Fibroblast of the aortic adventitia (primary cell): ENCODE results near the gene ICE1. TPM values are rescaled to one million over a fixed set of nuclear protein-coding genes. Genes with fewer than 3 reads are reported as not detected.

Experiments
- DNase-seq: peaks from one replicate; pipeline ENCODE4 v3.0.0-alpha.2; 2010; ENCODE audit warnings: low read depth
- H3K4me3 ChIP-seq: 2 replicates; pipeline ENCODE4 v1.5.1; 2011; ENCODE audit warnings: low read depth, mild to moderate bottlenecking, control low read depth, low read length, moderate library complexity
- CTCF ChIP-seq: IDR thresholded peaks from 2 replicates; pipeline ENCODE4 v1.5.1; 2011; ENCODE audit warnings: mild to moderate bottlenecking, low read length, control low read depth, inconsistent platforms; ENCODE audit not compliant: insufficient read depth
- total RNA-seq: library from RNA; depleted of rRNA; stranded (reverse); fragments of >200 nt; gene quantifications from 2 replicates; pipeline ENCODE4 v1.2.3, GENCODE V29; 2012; ENCODE audit warnings: low replicate concordance

ICE1 gene
- total RNA-seq, 1 donor = 34.6 TPM

DNA sequence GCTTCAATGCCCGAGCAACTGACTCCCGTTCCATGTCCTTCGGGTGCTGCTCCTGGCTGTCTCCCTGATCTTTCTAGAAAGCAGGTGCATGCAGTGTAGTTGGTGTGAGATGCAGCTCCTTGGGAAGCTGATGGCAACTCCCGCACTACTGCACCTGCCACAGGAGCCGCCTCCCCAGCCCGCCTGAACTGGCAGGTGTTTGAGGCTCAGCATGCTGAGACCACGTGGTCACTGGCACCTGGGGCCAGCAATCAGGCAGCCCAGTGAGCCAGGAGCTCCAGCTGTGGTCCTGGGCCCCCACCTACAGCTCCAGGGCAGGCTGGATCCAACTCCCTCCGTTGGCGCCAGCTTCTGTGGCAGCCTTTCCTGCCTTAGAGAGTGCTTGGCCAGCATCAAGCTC, 111.5 kb downstream of the ICE1 start:
- TF ChIP-seq CTCF = no peak
- H3K4me3 ChIP-seq = no peak overlapping the region
- DNase-seq = no peak

DNA sequence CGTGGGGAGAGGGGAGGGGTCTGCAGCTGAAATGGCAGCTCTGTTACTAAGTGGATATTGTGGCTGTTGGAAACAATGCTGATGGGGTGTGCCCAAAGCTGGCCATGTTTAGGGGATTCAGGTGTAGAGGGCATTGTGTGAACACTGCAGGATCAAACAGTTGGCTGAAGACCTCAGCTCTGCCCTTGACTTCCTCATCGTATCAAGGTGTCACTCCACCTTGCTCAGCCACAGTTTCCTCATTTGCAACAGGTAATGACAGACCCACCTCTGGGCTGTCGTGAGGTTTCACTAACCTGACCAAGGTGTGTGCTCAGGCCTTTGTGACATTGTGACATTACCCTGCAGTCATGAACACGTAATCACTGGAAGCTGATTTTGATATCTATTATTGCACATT, 111.9 kb downstream of the ICE1 start:
- no peak for DNase-seq
- H3K4me3 ChIP-seq = no peak overlapping the region
- TF ChIP-seq CTCF = no peak

DNA sequence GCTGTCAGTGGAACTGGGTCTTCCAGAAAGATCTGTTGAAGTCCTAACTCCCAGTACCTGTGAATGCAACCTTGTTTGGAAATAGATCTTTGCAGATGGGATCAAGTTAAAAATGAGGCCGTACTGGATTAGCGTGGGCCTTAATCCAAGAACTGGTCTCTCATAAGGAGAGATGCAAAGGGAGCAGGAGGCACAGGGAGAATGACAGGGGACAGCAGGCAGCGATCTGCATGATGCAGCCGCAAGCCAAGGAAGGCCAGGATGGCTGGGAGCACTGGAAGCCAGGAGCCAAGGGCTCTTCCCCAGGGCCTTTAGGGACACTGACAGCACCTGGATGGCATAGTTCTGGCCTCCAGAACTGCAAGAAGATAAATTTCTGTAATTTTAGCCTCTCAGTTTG, 114.4 kb downstream of the ICE1 start:
- DNase-seq = no peak
- no peak for TF ChIP-seq CTCF
- no peak overlapping the region for H3K4me3 ChIP-seq

DNA sequence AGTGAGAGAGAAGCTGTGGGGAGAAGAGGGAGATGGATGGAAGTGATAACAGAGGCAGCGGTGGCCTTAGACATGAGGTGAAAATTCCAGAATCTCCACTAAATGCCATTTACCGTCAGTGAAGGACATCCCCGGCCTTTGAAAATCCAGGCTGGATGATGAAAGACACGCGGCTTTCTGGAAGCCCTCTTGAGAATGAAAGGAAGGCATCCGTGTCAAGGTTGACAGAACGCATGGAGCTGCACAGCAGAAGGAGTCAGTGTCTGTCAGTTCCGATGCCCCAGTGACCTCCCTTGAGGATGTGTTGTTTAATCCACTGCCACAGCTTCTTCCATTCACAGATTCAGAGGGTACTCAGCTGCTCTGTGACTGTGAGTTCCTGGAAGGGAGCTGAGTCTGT, 114.9 kb downstream of the ICE1 start:
- TF ChIP-seq CTCF = no peak
- no peak for DNase-seq
- H3K4me3 ChIP-seq = no peak overlapping the region

- DNase-seq = no peak
- H3K4me3 ChIP-seq = no peak overlapping the region
- TF ChIP-seq CTCF = no peak
Measured at GRCh38 chr5:5539590-5539989, 117.1 kb downstream of the ICE1 start.
